RPMI8226 (cell line): Measurements from ENCODE around the gene PC.
"Not testable (repeated sequence)": the region's sequence is repeated elsewhere in the genome, so short reads cannot be mapped to it uniquely, and the experiment has no call there.

Experiments used
- DNase-seq: peaks from one replicate; pipeline ENCODE4 v3.0.0-alpha.2; 2015

PC gene, protein sequence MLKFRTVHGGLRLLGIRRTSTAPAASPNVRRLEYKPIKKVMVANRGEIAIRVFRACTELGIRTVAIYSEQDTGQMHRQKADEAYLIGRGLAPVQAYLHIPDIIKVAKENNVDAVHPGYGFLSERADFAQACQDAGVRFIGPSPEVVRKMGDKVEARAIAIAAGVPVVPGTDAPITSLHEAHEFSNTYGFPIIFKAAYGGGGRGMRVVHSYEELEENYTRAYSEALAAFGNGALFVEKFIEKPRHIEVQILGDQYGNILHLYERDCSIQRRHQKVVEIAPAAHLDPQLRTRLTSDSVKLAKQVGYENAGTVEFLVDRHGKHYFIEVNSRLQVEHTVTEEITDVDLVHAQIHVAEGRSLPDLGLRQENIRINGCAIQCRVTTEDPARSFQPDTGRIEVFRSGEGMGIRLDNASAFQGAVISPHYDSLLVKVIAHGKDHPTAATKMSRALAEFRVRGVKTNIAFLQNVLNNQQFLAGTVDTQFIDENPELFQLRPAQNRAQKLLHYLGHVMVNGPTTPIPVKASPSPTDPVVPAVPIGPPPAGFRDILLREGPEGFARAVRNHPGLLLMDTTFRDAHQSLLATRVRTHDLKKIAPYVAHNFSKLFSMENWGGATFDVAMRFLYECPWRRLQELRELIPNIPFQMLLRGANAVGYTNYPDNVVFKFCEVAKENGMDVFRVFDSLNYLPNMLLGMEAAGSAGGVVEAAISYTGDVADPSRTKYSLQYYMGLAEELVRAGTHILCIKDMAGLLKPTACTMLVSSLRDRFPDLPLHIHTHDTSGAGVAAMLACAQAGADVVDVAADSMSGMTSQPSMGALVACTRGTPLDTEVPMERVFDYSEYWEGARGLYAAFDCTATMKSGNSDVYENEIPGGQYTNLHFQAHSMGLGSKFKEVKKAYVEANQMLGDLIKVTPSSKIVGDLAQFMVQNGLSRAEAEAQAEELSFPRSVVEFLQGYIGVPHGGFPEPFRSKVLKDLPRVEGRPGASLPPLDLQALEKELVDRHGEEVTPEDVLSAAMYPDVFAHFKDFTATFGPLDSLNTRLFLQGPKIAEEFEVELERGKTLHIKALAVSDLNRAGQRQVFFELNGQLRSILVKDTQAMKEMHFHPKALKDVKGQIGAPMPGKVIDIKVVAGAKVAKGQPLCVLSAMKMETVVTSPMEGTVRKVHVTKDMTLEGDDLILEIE

DNA sequence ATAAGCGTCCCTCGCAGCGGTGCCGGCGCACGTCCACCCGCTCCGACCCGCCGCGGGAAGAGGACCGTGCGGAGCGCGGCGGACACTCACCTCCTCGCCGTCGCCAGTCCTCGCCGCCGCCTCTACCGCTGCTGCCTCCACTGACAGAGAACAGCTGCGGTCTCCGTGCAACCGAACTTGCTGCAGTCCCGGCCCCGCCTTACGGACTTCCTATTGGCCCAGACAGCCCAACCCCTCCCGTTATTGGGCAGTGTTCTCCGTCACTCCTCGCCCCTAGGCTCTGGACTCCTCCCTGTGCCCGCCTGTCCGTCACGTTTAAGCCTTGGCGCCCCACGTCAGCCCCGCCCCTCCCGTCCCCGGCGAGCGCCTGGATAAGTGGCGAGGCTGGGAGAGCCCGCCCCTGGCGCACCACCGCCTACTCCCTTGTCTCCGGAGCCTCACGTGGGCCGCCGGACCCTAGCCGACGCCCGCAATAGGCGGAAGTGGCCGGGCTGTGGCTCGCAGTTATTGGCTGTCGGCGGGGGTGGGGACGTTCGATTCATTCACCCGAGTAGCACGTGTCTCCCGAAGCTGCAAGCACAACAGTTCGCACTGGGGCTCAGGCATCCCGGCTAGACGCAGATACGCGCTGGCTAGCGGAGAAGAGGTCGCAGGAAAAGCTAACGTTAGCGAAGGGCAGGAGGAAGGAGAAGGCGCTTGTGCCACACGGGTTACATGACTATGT, at the start of gene PC:
Gene PC (minus strand): TSS at position 152 of the 724 bp plus-strand sequence. CDS start 86,224 bp downstream, outside the sequence.
- no peak for DNase-seq

DNA sequence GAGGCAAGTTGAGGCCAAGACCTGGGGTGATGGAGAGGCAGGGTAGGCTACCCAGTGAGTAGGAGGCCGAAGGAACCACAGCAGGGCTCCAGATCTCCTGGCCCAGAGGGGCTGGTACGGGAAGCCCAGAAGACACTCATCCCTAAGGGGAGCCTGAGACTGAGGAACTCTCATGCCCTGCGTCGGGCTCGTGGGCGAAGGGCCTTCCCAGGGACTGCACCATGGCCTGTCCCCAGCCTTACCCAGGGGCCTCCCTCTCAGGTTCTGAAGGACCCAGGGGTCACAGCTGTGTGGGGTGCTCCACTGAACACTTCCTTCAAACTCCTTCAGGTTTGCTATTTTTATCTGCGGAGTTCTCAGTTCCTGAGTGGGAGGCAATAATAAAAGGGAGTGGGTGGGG, 48.9 kb upstream of the PC start:
- DNase-seq = no peak

DNA sequence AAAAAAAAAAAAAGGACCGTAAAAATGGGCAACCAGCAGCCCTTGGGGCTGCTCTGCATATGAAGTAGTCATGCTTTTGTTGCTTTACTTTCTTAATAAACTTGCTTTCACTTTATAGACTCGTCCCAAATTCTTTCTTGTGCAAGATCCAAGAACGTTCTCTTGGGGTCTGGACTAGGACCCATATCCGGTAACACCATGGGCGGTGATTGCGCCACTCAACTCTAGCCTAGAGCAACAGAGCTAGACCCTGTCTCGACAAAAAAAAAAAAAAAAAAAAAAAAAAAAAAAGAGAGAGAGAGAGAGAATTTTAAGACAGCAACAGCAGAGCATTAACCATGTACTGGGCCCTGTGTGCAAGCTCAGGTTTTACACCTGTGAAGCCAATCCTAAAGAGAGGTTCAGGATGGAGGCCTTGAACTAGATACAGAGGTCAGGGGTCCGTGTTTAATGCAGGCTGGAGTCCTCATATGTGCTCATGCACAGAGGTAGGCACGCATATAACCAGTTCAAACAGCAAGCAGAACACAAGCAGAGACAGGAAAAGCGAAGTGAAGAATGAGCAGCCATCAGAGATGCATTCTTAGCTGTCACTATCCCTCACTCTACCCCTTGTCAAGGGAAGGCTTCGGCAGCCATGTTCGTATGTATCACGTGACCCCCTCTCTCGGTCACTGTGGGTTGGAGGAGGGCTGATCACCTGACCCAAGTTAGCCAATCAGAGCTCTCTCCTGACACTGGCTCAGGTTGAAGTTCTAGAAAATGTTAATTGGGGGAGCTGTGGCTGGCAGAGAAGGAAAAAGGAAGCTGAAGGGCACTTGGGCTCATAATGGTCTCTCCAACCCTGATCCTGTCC, 48.1 kb upstream of the PC start:
- DNase-seq = peak; percentile 59

DNA sequence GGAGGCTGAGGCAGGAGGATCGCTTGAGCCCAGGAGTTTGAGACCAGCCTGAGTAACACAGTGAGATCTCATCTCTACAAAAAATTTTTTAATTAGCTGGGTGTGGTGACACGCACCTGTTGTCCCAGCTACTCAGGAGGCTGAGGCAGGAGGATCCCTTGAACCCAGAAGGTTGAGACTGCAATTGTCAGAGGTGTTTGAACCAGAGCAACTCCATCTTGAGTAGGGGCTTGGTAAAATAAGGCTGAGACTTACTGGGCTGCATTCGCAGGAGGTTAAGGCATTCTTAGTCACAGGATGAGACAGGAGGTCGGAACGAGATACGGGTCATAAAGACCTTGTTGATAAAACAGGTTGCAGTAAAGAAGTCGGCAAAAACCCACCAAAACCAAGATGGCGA, 47.0 kb upstream of the PC start:
- not testable (repeated sequence) for DNase-seq

DNA sequence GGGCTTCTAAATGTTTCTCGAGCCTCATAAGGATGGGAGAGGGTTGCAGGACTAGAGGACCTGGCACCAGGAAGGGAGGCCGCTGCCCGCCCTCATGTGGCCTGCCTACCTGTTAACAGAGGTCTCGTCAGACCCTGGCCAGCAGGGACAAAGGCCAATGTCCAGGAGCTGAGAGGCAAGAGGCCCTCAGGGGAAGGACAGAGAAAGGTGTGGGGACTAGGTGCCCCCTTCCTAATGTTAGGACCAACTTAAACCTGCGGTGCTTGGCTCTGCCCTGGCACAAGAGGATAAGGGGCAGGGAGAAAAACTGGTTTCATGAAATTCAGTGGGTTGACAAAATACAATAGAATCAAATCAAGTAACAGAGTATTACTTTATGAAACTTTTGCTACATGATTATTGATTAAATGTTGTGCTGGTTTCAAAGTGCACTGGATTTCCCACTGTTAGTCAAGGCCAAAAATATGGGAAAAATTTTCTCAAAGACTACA, 44.8 kb upstream of the PC start:
- no peak for DNase-seq

DNA sequence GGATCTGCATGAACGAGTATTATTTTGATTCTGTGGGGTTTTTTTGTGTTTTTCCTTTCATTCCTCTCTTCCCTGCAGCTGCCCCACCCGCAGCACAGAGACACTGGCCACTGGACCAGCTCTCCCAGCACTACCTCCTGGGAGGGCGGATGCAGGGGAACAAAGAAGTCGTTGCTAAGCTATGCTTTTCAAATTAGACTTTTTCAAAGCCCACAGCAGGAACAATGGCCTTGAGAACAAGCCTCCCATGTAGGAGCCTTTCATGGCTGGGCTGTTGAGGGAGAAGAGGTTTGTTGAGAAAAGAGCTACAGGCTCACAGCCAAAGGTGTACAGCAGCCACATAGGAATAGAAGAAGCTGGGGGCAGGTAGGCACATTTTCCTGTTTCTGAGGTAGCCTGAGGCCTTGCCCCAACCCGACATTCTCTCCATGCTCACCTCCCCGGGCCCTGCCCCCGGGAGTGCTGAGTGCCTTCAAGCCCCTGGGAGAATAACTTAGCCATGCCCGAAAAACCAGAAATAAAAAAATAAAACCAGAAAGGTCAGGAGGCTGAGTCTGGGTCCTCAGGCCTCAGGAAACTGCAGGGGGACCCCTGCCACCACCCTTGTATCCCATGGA, 44.2 kb upstream of the PC start:
- DNase-seq = no peak

DNA sequence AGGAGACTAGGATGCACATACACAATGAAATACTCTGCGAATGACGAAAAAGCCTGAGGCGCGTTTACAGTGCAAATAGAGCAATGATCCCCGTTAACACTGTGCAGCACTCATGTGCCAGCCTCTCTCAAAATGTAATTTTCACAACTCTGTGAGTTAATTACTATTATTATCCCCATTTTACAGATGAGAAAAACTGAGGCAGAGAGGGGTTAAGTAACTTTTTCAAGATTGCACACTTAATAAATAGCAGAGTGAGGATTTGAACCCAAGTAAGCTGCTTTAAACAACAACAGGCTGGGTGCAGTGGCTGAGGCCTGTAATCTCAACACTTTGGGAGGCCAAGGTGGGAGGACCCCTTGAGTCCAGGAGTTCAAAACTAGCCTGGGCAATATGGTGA, 43.1 kb upstream of the PC start:
- DNase-seq = no peak

DNA sequence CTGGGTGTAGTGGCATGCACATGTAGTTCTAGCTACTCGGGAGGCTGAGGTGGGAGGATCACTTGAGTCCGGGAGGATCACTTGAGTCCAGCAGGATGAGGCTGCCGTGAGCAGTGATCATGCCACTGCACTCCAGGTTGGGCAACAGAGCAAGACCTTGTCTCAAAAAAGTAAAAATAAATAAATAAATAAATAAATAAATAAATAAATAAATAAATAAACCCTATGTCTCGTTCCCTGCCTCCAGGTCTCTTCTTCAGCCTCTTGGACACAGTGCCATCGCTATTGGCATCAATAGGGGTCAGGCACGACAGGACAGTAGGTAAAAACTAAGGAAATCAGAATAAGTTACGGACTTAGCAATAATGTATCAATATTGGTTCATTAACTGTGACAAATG, 41.4 kb upstream of the PC start:
- DNase-seq = no peak

DNA sequence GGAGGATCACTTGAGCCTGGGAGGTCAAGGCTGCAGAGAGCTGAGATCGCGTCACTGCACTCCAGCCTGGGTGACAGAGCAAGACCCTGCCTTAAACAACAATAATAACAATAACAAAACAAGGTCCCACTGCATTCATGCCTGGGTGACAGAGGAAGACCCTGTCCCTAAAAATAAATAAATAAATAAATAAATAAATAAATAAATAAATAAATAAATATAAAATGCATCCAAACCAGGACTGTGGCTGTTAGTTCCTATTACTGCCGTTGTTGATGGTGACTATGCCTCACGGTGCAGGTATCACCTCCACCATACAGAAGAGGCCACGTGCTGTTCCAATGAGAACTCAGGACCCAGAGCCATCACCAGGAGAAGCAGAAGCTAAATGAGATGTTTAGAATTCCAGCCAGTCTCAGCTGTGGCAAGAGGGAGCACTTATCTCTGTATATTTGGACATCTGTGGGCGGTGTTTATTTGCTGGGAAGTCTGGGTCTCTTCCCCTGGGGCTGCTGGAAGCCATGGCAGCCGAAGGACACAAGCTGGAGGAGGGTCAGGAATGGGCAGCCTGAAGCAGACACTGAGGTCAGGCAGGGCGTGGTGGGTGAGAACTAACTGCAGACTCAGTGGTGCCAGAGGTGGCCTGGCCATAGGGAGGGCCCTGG, 38.6 kb upstream of the PC start:
- DNase-seq = no peak

DNA sequence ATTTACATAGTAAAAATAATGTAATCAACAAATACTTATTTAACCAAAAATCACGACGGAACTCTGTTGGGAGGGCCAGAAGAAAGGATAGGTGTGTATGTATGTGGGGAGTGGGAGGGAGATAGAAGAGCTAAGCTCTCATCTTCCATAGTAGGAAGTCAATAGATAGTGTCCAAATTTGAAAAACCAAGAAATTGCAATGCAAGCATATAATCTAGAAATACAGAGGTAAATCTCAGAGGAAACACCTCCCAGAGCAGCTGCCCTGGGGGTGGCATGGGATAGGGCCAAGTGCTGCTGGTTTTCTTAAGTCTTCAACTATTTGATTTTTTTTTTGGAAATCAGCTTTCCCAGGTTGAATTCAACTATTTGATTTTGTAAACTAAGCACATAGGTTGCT, 33.9 kb upstream of the PC start:
- no peak for DNase-seq

DNA sequence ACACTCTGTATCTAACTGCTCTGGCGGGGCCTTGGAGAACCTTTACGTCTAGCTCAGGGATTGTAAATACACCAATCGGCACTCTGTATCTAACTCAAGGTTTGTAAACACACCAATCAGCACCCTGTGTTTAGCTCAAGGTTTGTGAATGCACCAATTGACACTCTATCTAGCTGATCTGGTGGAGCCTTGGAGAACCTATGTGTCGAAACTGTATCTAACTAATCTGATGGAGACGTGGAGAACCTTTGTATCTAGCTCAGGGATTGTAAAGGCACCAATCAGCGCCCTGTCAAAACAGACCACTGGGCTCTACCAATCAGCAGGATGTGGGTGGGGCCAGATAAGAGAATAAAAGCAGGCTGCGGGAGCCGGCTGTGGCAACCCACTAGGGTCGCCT, 31.2 kb upstream of the PC start:
- not testable (repeated sequence) for DNase-seq

DNA sequence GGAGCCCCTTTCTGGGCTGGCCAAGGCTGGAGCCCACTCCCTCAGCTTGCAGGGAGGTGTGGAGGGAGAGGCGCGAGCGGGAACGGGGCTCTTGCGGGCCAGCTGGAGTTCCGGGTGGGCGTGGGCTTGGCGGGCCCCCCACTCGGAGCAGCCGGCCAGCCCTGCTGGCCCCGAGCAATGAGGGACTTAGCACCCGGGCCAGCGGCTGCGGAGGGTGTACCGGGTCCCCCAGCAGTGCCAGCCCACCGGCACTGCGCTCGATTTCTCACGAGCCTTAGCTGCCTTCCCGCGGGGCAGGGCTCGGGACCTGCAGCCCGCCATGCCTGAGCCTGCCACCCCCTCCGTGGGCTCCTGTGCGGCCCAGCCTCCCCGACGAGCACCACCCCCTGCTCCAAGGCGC, 30.6 kb upstream of the PC start:
- not testable (repeated sequence) for DNase-seq

DNA sequence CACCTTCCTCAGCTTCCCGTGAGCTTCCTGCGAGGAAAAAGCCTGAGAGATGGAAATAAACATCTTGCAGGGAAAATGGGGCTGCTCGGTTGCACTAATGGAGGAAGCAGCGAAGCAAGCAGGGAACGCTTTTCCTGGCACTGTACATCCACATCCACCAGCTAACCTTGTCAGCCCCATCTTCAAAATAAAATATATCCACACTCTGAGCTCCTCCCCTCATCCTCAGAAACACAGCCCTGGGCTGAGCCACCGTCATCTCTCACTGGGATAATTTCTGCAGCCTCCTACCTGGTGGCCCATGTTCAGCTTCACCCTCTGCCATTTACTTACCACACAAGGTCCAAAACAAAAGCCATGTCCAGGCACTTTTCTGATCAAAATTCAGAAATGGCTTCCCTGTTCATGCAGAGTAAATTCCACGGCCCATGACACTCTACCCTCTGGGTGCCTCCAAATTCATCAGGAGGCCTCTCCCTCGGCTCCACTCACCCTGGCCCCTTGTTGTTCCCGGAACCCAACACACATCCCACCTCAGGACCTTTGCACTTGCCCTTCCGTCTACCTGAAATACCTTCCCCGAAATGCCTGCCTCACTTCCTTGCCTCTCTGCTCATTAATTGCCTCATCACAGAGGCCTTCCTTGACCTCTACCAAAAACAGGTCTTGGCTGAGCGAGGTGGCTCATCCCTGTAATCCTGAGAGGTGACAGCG, 29.9 kb upstream of the PC start:
- no peak for DNase-seq

DNA sequence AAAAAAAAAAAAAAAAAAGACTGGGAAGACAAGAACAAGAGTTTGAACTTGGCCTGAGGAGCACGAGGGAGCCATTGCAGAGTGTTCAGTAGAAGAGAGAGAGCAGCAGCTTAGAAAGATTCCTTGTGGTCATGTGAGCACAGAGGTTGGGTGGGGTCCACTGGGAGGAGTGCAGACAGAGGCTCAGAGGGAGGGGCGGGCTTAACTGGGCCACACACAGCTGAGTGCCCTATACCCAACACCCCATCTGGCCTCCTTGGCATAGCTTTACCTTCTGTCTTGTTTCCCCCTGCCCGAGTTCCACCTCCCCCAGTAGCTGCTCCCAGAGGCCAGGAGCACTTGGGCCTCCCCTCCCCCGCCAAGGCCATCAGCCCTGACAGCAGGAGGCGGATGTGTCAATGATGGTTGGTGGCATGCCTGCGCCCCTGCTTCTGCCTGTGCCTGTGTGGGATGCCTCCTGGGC, 29.0 kb upstream of the PC start:
- DNase-seq = no peak

DNA sequence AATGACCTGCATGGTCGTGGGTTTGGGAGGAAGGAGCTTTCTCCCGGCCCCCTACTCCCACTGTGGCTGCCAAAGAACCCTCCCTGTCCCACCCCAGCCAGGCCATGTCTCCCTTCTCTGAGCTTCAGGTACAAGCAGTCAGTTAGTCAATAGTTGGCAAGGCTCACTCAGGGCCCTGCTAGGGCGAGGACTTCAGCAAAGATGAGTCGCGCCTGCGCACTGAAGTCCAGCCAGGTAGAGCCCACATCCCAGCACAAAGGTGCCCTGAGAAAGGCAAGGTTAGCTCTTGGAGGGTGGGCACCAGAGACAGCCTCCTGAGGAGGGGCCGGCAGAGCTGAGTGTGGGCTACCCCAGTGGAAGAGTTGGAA, 28.0 kb upstream of the PC start:
- DNase-seq = no peak

DNA sequence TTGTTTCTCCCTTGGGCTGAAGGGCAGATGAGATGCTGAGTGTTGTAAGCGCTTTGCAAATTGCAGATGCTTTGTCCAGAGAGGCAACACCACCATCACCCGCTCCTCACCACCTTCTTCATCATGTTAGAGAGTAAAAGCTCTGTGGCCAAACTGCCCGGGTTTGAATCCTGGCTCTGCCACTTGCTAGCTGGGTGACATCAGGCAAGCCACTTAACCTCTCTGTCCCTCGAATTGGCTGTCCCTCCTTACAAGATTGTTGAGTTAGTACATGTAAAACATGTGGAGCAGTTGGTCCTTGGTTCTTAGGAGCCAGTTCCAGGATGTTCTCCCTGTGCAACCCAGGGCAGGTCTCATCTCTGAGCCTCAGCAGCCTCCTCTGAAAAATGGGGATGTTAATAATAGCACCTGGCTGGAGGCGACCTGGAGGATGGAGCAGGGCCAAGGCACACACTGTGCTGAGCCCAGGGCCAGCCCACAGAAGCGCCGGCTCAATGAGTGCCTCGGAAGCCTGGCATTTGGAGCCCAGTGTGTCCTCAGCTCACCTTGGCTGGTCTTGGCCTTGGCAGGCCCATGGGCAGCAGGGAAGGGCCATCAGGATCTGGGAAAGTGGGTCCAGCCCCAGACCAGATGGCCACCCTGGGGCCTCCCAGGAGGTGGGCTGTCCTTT, 27.5 kb upstream of the PC start:
- DNase-seq = peak; percentile 47

DNA sequence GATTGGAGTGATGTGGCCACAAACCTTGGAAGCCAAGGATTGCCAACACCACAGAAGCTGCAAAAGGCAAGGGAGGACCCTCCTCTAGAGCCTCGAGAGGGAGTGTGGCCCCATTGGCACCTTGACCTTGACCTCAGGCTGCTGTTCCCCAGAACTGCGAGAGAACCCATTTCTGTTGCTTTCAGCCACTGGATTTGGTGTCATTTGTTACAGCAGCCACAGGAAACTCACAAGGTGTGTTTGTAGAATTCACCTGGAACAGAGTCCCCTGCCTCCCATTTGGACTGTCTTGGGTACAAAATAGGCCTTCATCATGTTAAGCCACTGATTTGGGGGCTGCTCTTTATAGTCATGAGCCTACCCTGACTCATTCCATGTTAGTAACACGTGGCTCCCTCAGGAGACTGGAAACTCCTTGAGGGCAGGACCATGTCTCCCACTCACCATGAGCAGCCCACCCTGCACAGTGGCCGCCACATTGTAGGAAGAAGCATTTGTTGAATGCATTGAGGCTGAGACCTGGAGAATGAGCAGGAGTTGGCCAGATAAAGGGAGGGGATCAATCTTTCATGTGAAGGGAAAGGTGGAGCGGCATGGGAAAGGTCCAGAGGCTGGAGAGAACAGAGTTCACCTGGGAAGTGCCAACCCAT, 25.2 kb upstream of the PC start:
- DNase-seq = no peak

DNA sequence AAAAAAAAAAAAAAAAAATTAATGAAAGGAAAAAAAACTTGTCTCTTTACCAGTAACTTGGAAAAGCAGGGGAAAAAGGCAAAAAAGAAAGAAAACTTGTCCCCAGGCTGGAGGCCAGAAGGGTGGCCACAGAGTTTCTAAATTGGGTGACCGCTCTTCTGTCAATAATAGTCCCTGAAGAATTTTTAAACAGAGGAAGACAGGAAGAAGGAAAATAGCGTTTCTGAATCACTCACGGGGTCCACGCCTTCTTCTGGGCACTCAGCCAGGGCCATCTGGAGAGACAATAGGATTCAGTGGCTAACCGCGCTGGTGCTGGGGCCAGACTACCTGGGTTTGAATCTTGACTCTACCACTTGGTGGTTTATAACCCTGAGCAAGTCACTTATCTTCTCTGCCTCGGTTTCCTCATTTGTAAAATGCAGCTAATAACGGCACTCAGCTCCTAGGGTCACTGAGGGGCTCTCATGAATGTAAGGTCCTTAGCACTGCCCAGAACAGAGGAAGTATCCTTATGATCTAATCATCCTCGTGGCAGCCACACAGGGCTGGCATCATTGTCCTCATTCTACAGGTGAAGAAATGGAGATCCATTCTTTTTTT, 23.9 kb upstream of the PC start:
- DNase-seq = peak; percentile 97
